ENCODE data around the gene KLHL40.

- TF ChIP-seq EZH2 (IDR thresholded peaks at IDR 0.05; ENCODE audit: low read length) (no peak), CTCF (optimal IDR thresholded peaks at IDR 0.05 in 1 of 3, IDR thresholded peaks at IDR 0.05 in 1 of 3, conservative IDR thresholded peaks at IDR 0.05 in 1 of 3; ENCODE audit: extremely low read depth in 1 of 3, insufficient read depth in 2 of 3, low read length in 3 of 3) (no peak)
Measured at GRCh38 chr3:42704136-42704841, 19.0 kb downstream of the KLHL40 start.
